Measurements from ENCODE around the gene ELF3.
"Not testable (repeated sequence)": the region's sequence is repeated elsewhere in the genome, so short reads cannot be mapped to it uniquely, and the experiment has no call there.

ELF3 gene

GRCh38 chr1:202010180-202011015 lies at the start of gene ELF3:
Gene ELF3, plus strand, starts transcription at chr1:202010587. Its CDS starts 550 bp downstream, at chr1:202011137.
- no peak for DNase-seq (ENCODE audit: low spot score)

- not testable (repeated sequence) for DNase-seq (ENCODE audit: low spot score)
Observed at GRCh38 chr1:201962382-201962781, 48.0 kb upstream of the ELF3 start.

GRCh38 chr1:201964261-201964660 lies 46.1 kb upstream of the ELF3 start:
- no peak for DNase-seq (ENCODE audit: low spot score)

GRCh38 chr1:201966171-201966570 lies 44.2 kb upstream of the ELF3 start:
- no peak for DNase-seq (ENCODE audit: low spot score)

- DNase-seq (ENCODE audit: low spot score) = no peak
Observed at GRCh38 chr1:201968202-201968925, 42.0 kb upstream of the ELF3 start.

- no peak for DNase-seq (ENCODE audit: low spot score)
Observed at GRCh38 chr1:201970334-201971159, 39.8 kb upstream of the ELF3 start.

GRCh38 chr1:201982082-201982622 lies 28.2 kb upstream of the ELF3 start:
- peak; percentile 68 for DNase-seq (ENCODE audit: low spot score)

- DNase-seq (ENCODE audit: low spot score) = peak; percentile 80
Observed at GRCh38 chr1:201982623-201983379, 27.6 kb upstream of the ELF3 start, which contains the start of gene RNPEP. Gene RNPEP, plus strand, starts transcription at chr1:201982648. Its CDS starts 19 bp downstream, at chr1:201982667.

GRCh38 chr1:201983380-201983805 lies 27.0 kb upstream of the ELF3 start:
- no peak for DNase-seq (ENCODE audit: low spot score)

GRCh38 chr1:201984446-201984845 lies 25.9 kb upstream of the ELF3 start:
- DNase-seq (ENCODE audit: low spot score) = no peak

GRCh38 chr1:201985355-201985754 lies 25.0 kb upstream of the ELF3 start:
- DNase-seq (ENCODE audit: low spot score) = no peak

- no peak for DNase-seq (ENCODE audit: low spot score)
Observed at GRCh38 chr1:201988601-201989000, 21.8 kb upstream of the ELF3 start.

- DNase-seq (ENCODE audit: low spot score) = no peak
Observed at GRCh38 chr1:201989354-201990128, 20.8 kb upstream of the ELF3 start.

GRCh38 chr1:201990427-201990826 lies 20.0 kb upstream of the ELF3 start:
- no peak for DNase-seq (ENCODE audit: low spot score)

GRCh38 chr1:201999625-202000238 lies 10.7 kb upstream of the ELF3 start:
- peak; percentile 79 for DNase-seq (ENCODE audit: low spot score)

GRCh38 chr1:202002507-202002906 lies 7.9 kb upstream of the ELF3 start:
- DNase-seq (ENCODE audit: low spot score) = no peak

- no peak for DNase-seq (ENCODE audit: low spot score)
Observed at GRCh38 chr1:202004711-202005110, 5.7 kb upstream of the ELF3 start.

GRCh38 chr1:202005958-202006357 lies 4.4 kb upstream of the ELF3 start:
- DNase-seq (ENCODE audit: low spot score) = peak; percentile 59

- DNase-seq (ENCODE audit: low spot score) = no peak
Observed at GRCh38 chr1:202007304-202007703, 3.1 kb upstream of the ELF3 start.

Data from COLO829 (cell line).